ENCODE results near the gene PNPLA5. TPM values are rescaled to one million over a fixed set of nuclear protein-coding genes. Genes with fewer than 3 reads are reported as not detected.

PNPLA5 gene
- total RNA-seq, 2 donors from 2014 or later = 0.68 to 0.73 TPM

DNA sequence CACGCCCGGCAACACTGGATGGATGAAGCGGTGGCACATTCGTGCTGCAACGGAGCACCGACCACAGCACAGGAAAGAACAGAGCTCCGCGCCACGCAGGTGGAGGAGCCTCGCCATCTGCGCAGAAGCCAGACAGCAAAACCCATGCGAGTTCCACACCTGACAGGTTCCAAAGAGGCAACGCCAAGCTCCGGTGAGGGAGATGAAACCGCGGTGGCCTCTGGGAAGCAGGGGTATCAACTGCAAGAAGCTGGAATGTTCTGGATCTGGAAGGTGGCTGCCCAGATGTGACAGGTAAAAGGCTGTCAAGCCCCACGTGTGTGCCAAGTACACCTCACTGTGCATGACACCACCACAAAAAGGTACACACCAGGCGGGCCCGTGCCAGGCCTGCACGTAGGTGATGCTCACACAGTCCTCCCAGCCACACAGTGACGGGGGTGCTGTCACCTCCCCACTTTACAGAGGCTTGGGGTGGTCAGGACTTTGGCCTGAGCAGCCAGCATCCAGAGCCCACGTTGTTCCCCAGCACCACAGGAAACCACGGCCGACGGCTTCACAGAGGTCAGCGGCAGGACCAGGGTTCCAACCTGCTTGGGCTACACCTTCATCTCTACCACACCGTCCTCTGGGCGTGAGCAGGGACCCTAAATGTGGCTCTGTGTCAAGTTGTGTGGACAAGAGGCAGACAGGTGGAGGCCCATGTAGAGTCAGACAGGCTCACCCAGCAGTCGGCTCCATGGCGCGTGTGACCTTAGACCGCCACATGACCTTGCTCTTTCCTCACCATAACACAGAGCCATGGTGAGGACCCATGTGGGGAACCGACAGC is 60.0 kb downstream of the PNPLA5 start:
- no peak overlapping the region for H3K27ac Mint-ChIP-seq
- TF ChIP-seq CTCF (conservative IDR thresholded peaks at IDR 0.05) = no peak
- 95 to 98% methylated on average over 26 to 33 of the region's 33 CpGs for WGBS, 2 experiments (ENCODE audit: insufficient coverage in 1 of 2, insufficient read length in 1 of 2)

GRCh38 chr22:43830931-43831560 is 60.8 kb downstream of the PNPLA5 start:
- Mint-ChIP-seq H3K4me3 (no peak overlapping the region), H3K27ac (no peak overlapping the region), H3K27me3 (ENCODE audit: insufficient read depth) (no peaks in the 10 kb centered on the region), H3K4me1 (no peaks in the 10 kb centered on the region), H3K36me3 (ENCODE audit: low read depth) (peaks cover 19% of the 10 kb centered on the region), H3K9me3 (no peaks in the 10 kb centered on the region)
- no peaks in the 10 kb centered on the region for H3K4me1 ChIP-seq (ENCODE audit: control insufficient read depth, insufficient read depth, low read length)
- no peak for DNase-seq
- peaks cover 11% of the 10 kb centered on the region for H3K36me3 ChIP-seq (ENCODE audit: control insufficient read depth, insufficient read depth, low read length)
- no peak for TF ChIP-seq CTCF (conservative IDR thresholded peaks at IDR 0.05)
- no peak overlapping the region for H3K9ac ChIP-seq (ENCODE audit: extremely low read depth, low read length, poor library complexity, severe bottlenecking)
- H3K4me3 ChIP-seq (ENCODE audit: low read length) = no peak overlapping the region
- H3K9me3 ChIP-seq (ENCODE audit: control insufficient read depth, low read length) = no peaks in the 10 kb centered on the region
- no peak overlapping the region for H3K27ac ChIP-seq (ENCODE audit: low read depth, low read length)
- 92 to 96% methylated on average over 12 of the region's 12 CpGs for WGBS, 2 experiments (ENCODE audit: insufficient coverage in 1 of 2, insufficient read length in 1 of 2)
- H3K27me3 ChIP-seq (ENCODE audit: control insufficient read depth, insufficient read depth, low read length, poor library complexity, severe bottlenecking) = no peaks in the 10 kb centered on the region

More for the DNA sequence above, 60.0 kb downstream of the PNPLA5 start:
- Mint-ChIP-seq H3K27me3 (ENCODE audit: insufficient read depth) (no peaks in the 10 kb centered on the region), H3K9me3 (no peaks in the 10 kb centered on the region), H3K4me3 (no peak overlapping the region), H3K4me1 (no peaks in the 10 kb centered on the region), H3K36me3 (ENCODE audit: low read depth) (peaks cover 19% of the 10 kb centered on the region)
- H3K4me3 ChIP-seq (ENCODE audit: low read length) = no peak overlapping the region
- H3K9ac ChIP-seq (ENCODE audit: extremely low read depth, low read length, poor library complexity, severe bottlenecking) = no peak overlapping the region
- no peak overlapping the region for H3K27ac ChIP-seq (ENCODE audit: low read depth, low read length)
- no peaks in the 10 kb centered on the region for H3K27me3 ChIP-seq (ENCODE audit: control insufficient read depth, insufficient read depth, low read length, poor library complexity, severe bottlenecking)
- peaks cover 11% of the 10 kb centered on the region for H3K36me3 ChIP-seq (ENCODE audit: control insufficient read depth, insufficient read depth, low read length)
- H3K9me3 ChIP-seq (ENCODE audit: control insufficient read depth, low read length) = no peaks in the 10 kb centered on the region
- H3K4me1 ChIP-seq (ENCODE audit: control insufficient read depth, insufficient read depth, low read length) = no peaks in the 10 kb centered on the region
- no peak for DNase-seq

GRCh38 chr22:43829904-43830851 is 61.6 kb downstream of the PNPLA5 start:
- Mint-ChIP-seq H3K36me3 (ENCODE audit: low read depth) (peaks cover 15% of the 10 kb centered on the region), H3K4me1 (no peaks in the 10 kb centered on the region), H3K4me3 (no peak overlapping the region), H3K9me3 (no peaks in the 10 kb centered on the region), H3K27me3 (ENCODE audit: insufficient read depth) (no peaks in the 10 kb centered on the region), H3K27ac (no peak overlapping the region)
- H3K9ac ChIP-seq (ENCODE audit: extremely low read depth, low read length, poor library complexity, severe bottlenecking) = no peak overlapping the region
- no peak for DNase-seq
- H3K27ac ChIP-seq (ENCODE audit: low read depth, low read length) = peak overlapping the region; percentile 32
- H3K9me3 ChIP-seq (ENCODE audit: control insufficient read depth, low read length) = no peaks in the 10 kb centered on the region
- H3K27me3 ChIP-seq (ENCODE audit: control insufficient read depth, insufficient read depth, low read length, poor library complexity, severe bottlenecking) = no peaks in the 10 kb centered on the region
- TF ChIP-seq CTCF (conservative IDR thresholded peaks at IDR 0.05) = no peak
- no peaks in the 10 kb centered on the region for H3K4me1 ChIP-seq (ENCODE audit: control insufficient read depth, insufficient read depth, low read length)
- no peak overlapping the region for H3K4me3 ChIP-seq (ENCODE audit: low read length)
- H3K36me3 ChIP-seq (ENCODE audit: control insufficient read depth, insufficient read depth, low read length) = peaks cover 11% of the 10 kb centered on the region
- WGBS, 2 experiments (ENCODE audit: insufficient coverage in 1 of 2, insufficient read length in 1 of 2) = 85 to 86% methylated on average over 26 to 33 of the region's 33 CpGs
